Transverse colon (tissue), 4 donors: Measurements from ENCODE around the gene GOLGA8A.
"Not testable (repeated sequence)": the region's sequence is repeated elsewhere in the genome, so short reads cannot be mapped to it uniquely, and the experiment has no call there.

Source experiments
- EP300 ChIP-seq: sonication (generic); formaldehyde crosslinking; IDR thresholded peaks from one replicate; pipeline ENCODE4 v1.6.1; 2017; ENCODE audit warnings: antibody characterized with exemption, low read depth
- POLR2A ChIP-seq: fragments of 450-650 bp; IDR thresholded peaks from one replicate; pipeline ENCODE4 v1.6.1; 2016; ENCODE audit warnings: antibody characterized with exemption, mild to moderate bottlenecking, moderate library complexity
- POLR2AphosphoS5 ChIP-seq, 3 donors: sonication (generic); formaldehyde crosslinking; IDR thresholded peaks; one replicate each; pipeline ENCODE4 v1.6.1; 2016; ENCODE audit warnings: antibody characterized with exemption in 3 of 3
- TF ChIP-seq, protein P1 (sequence below), 5 experiments: fragments of 200-600 bp in 3 of 5; fragments of 450-650 bp in 2 of 5; sonication (generic) in 3 of 5; IDR thresholded peaks; 1 replicate in 2 of 5; 2 replicates in 3 of 5; pipeline ENCODE4 v1.5.1; 2016 to 2017; ENCODE audit warnings: antibody characterized with exemption in 5 of 5, inconsistent platforms in 3 of 5, mild to moderate bottlenecking in 2 of 5, moderate library complexity in 1 of 5

DNA sequence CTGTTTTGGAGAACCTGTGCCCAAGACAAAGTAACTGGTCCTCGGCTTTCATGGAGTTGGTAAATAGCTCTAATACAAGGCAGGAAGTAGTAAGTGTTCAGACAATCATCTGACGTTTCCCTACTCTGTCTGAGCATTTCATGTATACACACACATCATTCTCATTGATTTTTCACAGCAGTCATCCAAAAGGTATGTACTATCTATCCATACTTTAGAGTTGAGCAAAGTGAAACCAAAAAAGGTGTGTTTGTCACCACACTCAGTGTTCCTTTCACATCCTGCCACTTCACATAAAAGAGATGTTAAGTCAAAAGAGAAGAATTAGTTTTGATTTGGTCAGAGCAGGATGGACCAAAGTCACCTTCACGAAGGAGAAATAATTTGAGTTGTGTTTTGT, 33.7 kb downstream of the GOLGA8A start:
- not testable (repeated sequence) for TF ChIP-seq POLR2AphosphoS5 (IDR thresholded peaks at IDR 0.05); EP300; POLR2A
- TF ChIP-seq, protein P1, sequence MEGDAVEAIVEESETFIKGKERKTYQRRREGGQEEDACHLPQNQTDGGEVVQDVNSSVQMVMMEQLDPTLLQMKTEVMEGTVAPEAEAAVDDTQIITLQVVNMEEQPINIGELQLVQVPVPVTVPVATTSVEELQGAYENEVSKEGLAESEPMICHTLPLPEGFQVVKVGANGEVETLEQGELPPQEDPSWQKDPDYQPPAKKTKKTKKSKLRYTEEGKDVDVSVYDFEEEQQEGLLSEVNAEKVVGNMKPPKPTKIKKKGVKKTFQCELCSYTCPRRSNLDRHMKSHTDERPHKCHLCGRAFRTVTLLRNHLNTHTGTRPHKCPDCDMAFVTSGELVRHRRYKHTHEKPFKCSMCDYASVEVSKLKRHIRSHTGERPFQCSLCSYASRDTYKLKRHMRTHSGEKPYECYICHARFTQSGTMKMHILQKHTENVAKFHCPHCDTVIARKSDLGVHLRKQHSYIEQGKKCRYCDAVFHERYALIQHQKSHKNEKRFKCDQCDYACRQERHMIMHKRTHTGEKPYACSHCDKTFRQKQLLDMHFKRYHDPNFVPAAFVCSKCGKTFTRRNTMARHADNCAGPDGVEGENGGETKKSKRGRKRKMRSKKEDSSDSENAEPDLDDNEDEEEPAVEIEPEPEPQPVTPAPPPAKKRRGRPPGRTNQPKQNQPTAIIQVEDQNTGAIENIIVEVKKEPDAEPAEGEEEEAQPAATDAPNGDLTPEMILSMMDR (IDR thresholded peaks at IDR 0.05): not testable (repeated sequence)
